ENCODE data around the gene RPS6KB2. TPM values are rescaled to one million over a fixed set of nuclear protein-coding genes. Genes with fewer than 3 reads are reported as not detected.

Gene RPS6KB2
- total RNA-seq, 5 donors from 2014 or later (not counting 1 experiment from before 2014, with no cell fraction given): 60.3 to 88.0 (median 81.9) TPM

Other genes starting within 250 kb of the RPS6KB2 start
- 100 to 1,000 TPM; 267 to 394 (median 382) TPM for gene GRK2, start 162.0 kb upstream of the RPS6KB2 start, total RNA-seq
- gene ANKRD13D, start 139.2 kb upstream of the RPS6KB2 start, total RNA-seq: 100 to 1,000 TPM; 150 to 249 (median 237) TPM
- gene SSH3, start 125.0 kb upstream of the RPS6KB2 start, total RNA-seq: 10 to 100 TPM; 11.5 to 30.9 (median 26.7) TPM
- gene POLD4, start 74.9 kb upstream of the RPS6KB2 start, total RNA-seq: 100 to 1,000 TPM in 2 of 5 donors, 10 to 100 TPM in 3; 55.1 to 107 (median 98.0) TPM
- gene CLCF1, start 54.9 kb upstream of the RPS6KB2 start, total RNA-seq: 1 to 10 TPM; 2.2 to 8.5 (median 4.1) TPM
- 10 to 100 TPM; 34.9 to 63.8 (median 56.2) TPM for gene RAD9A, start 36.5 kb upstream of the RPS6KB2 start, total RNA-seq
- gene PPP1CA, start 26.6 kb upstream of the RPS6KB2 start, total RNA-seq: 100 to 1,000 TPM; 118 to 198 (median 186) TPM
- 100 to 1,000 TPM; 288 to 449 (median 436) TPM for gene TBC1D10C, start 24.4 kb upstream of the RPS6KB2 start, total RNA-seq
- 10 to 100 TPM in 2 of 5 donors, 1 to 10 TPM in 3; 5.5 to 19.1 (median 9.8) TPM for gene CARNS1, start 12.8 kb upstream of the RPS6KB2 start, total RNA-seq
- 100 to 1,000 TPM; 192 to 282 (median 256) TPM for gene PTPRCAP, start 9.2 kb downstream of the RPS6KB2 start, total RNA-seq
- gene CORO1B, start 15.0 kb downstream of the RPS6KB2 start, total RNA-seq: 10 to 100 TPM; 23.0 to 39.4 (median 30.4) TPM
- under 1 TPM in 1 of 5 donors, not detected in 4; 0.19 TPM for gene GPR152, start 24.2 kb downstream of the RPS6KB2 start, total RNA-seq
- 10 to 100 TPM in 2 of 5 donors, 1 to 10 TPM in 3; 3.5 to 16.0 (median 5.6) TPM for gene CABP4, start 26.9 kb downstream of the RPS6KB2 start, total RNA-seq
- gene TMEM134, start 40.8 kb downstream of the RPS6KB2 start, total RNA-seq: 100 to 1,000 TPM in 3 of 5 donors, 10 to 100 TPM in 2; 59.9 to 113 (median 106) TPM
- gene AIP, start 54.5 kb downstream of the RPS6KB2 start, total RNA-seq: 100 to 1,000 TPM; 114 to 168 (median 154) TPM
- 100 to 1,000 TPM in 4 of 5 donors, 10 to 100 TPM in 1; 74.2 to 167 (median 149) TPM for gene PITPNM1, start 76.9 kb downstream of the RPS6KB2 start, total RNA-seq
- 10 to 100 TPM; 31.0 to 90.8 (median 79.9) TPM for gene CDK2AP2, start 79.7 kb downstream of the RPS6KB2 start, total RNA-seq
- gene CABP2, start 95.0 kb downstream of the RPS6KB2 start, total RNA-seq: not detected
- gene GSTP1, start 155.3 kb downstream of the RPS6KB2 start, total RNA-seq: 100 to 1,000 TPM in 3 of 5 donors, 10 to 100 TPM in 2; 68.3 to 200 (median 151) TPM
- 100 to 1,000 TPM; 199 to 250 (median 238) TPM for gene NDUFV1, start 178.4 kb downstream of the RPS6KB2 start, total RNA-seq
- gene NUDT8, start 201.4 kb downstream of the RPS6KB2 start, total RNA-seq: 1 to 10 TPM; 1.5 to 8.0 (median 4.5) TPM
- not detected for gene TBX10, start 211.3 kb downstream of the RPS6KB2 start, total RNA-seq
- 1 to 10 TPM in 1 of 5 donors, under 1 TPM in 2, not detected in 2; 0.54 to 1.0 (median 0.68) TPM for gene ACY3, start 222.2 kb downstream of the RPS6KB2 start, total RNA-seq
- gene ALDH3B2, start 246.1 kb downstream of the RPS6KB2 start, total RNA-seq: not detected